Heart left ventricle (tissue), 13 donors: Measurements from ENCODE around the gene ARHGAP24.

Source experiments
- CTCF ChIP-seq, 12 donors: fragments of 200-600 bp; sonication (generic) in 4 of 12; IDR thresholded peaks; one replicate each; pipeline versions ENCODE4 v1.5.0 to v1.8.0; 2018 to 2022; ENCODE audit warnings: antibody characterized with exemption in 12 of 12, mild to moderate bottlenecking in 5 of 12
- POLR2A ChIP-seq, 2 donors: fragments of 450-650 bp; IDR thresholded peaks; one replicate each; pipeline ENCODE4 v1.6.1; 2017; ENCODE audit warnings: antibody characterized with exemption in 2 of 2, mild to moderate bottlenecking in 2 of 2, moderate library complexity in 2 of 2
- donor health status: ischemic (EF 13 %, LVEDD 7.1; RV severe dilation, severe dysfunction).
- donor health status: DM: no; HTN: yes; CAD: no.
- donor health status: DM: no; HTN: no; CAD: no.
- donor health status: ischemic (EF 25% LVEDD 6.9; RV normal size, moderate dysfunction).
- donor health status: ischemic (EF 25% LVEDD 5.7; RV mildly dilated, moderate dysfunction).
- donor health status: ischemic (EF 35%, LVEDD 5.7; RV mildly dilated, moderate dysfunction).
- donor health status: nonischemic (EF 11% LVEDD 7.7; RV severe dilation, severe dysfunction).
- donor health status: DM: yes; HTN: yes; CAD: no.
- donor health status: PGD.
- donor health status: ischemic (EF 29% LVEDD 5.4; RV normal size, mild dysfunction).
- donor health status: nonischemic (EF 23%, LVEDD 6.1; RV moderate dilation, normal function).

- TF ChIP-seq CTCF (IDR thresholded peaks at IDR 0.05) (no peak), POLR2A (IDR thresholded peaks at IDR 0.05) (no peak)
These were observed 561.8 kb downstream of the ARHGAP24 start for GRCh38 chr4:86036736-86037135.
